Keratinocyte (primary cell): ENCODE measurements around the gene SUFU. TPM values are rescaled to one million over a fixed set of nuclear protein-coding genes. Genes with fewer than 3 reads are reported as not detected.

Source experiments
- DNase-seq: peaks from one replicate; pipeline ENCODE4 v3.0.0-alpha.2; 2011; ENCODE audit warnings: low read depth, missing footprints, low spot score
- FAIRE-seq: peaks from 2 replicates; lab custom pipeline; 2011; peaks lifted over from hg19 to GRCh38; lab: Jason Lieb, UNC
- H2AFZ ChIP-seq: 2 replicates; pipeline ENCODE4 v1.6.0; 2012; ENCODE audit warnings: low read length, control low read depth, inconsistent platforms; ENCODE audit not compliant: control insufficient read depth
- H3K27ac ChIP-seq: 2 replicates; pipeline ENCODE4 v1.5.1; 2011; ENCODE audit warnings: low read length; ENCODE audit not compliant: control insufficient read depth, insufficient read depth
- H3K27me3 ChIP-seq: 3 replicates; pipeline ENCODE4 v1.6.0; 2011; ENCODE audit warnings: low read length; ENCODE audit not compliant: control insufficient read depth, insufficient read depth; ENCODE audit errors: extremely low read depth
- H3K36me3 ChIP-seq, 2 experiments: 2 replicates in 1 of 2; 3 replicates in 1 of 2; pipeline ENCODE4 v1.5.1; 2011; ENCODE audit warnings: low read length in 2 of 2, mild to moderate bottlenecking in 1 of 2; ENCODE audit not compliant: control insufficient read depth in 2 of 2, insufficient read depth in 2 of 2; ENCODE audit errors: extremely low read depth in 1 of 2
- H3K4me1 ChIP-seq: 3 replicates; pipeline ENCODE4 v1.5.1; 2011; ENCODE audit warnings: low read length; ENCODE audit not compliant: control insufficient read depth, insufficient read depth; ENCODE audit errors: extremely low read depth
- H3K4me2 ChIP-seq: 3 replicates; pipeline ENCODE4 v1.6.0; 2011; ENCODE audit warnings: low read depth, low read length; ENCODE audit not compliant: control insufficient read depth, insufficient read depth; ENCODE audit errors: extremely low read depth
- H3K4me3 ChIP-seq, 3 experiments: fragments of 200-600 bp in 1 of 3; sonication (generic) in 1 of 3; 2 replicates in 2 of 3; 3 replicates in 1 of 3; pipeline ENCODE4 v1.5.1; 2011 to 2016; ENCODE audit warnings: low read length in 3 of 3, mild to moderate bottlenecking in 3 of 3, control low read depth in 2 of 3, inconsistent platforms in 1 of 3, low read depth in 1 of 3, mixed read lengths in 1 of 3, mixed run types in 1 of 3, moderate library complexity in 1 of 3; ENCODE audit not compliant: control insufficient read depth in 2 of 3, insufficient read depth in 2 of 3; ENCODE audit errors: extremely low read depth in 1 of 3
- H3K79me2 ChIP-seq: 2 replicates; pipeline ENCODE4 v1.6.0; 2012; ENCODE audit warnings: low read length; ENCODE audit not compliant: control insufficient read depth, insufficient read depth
- H3K9ac ChIP-seq: 3 replicates; pipeline ENCODE4 v1.6.0; 2011; ENCODE audit warnings: low read length; ENCODE audit not compliant: control insufficient read depth, insufficient read depth; ENCODE audit errors: extremely low read depth
- H3K9me1 ChIP-seq: 3 replicates; pipeline ENCODE4 v1.6.0; 2011; ENCODE audit warnings: low read length; ENCODE audit not compliant: control insufficient read depth, insufficient read depth; ENCODE audit errors: extremely low read depth
- H3K9me3 ChIP-seq: 2 replicates; pipeline ENCODE4 v1.5.1; 2012; ENCODE audit warnings: low read depth, low read length; ENCODE audit not compliant: control insufficient read depth
- H4K20me1 ChIP-seq: 3 replicates; pipeline ENCODE4 v1.6.0; 2011; ENCODE audit warnings: low read length; ENCODE audit not compliant: control insufficient read depth, insufficient read depth; ENCODE audit errors: extremely low read depth
- EZH2 ChIP-seq: IDR thresholded peaks from one replicate; pipeline ENCODE4 v1.6.1; 2012; ENCODE audit warnings: inconsistent platforms, mild to moderate bottlenecking, low read length, moderate library complexity
- dilution Hi-C: fragments of 300-500 bp; cut with MboI; formaldehyde crosslinking; loops from one replicate; pipeline ENCODE4 v1.7.0; 2020; ENCODE audit warnings: low sequenced_read_pairs; ENCODE audit not compliant: extremely low pct_ligation_motif_present
- polyA plus RNA-seq, 5 experiments: library from polyadenylated mRNA; depleted of rRNA in 3 of 5; stranded (reverse) in 3 of 5; stranded (forward) in 1 of 5; unstranded in 1 of 5; fragments of >200 nt; gene quantifications; 1 replicate in 1 of 5; 2 replicates in 3 of 5; 3 replicates in 1 of 5; pipeline versions ENCODE4 v1.2.1 to v1.2.3, GENCODE V29; 2011 to 2012; ENCODE audit warnings: missing spikeins in 2 of 5, low read depth in 1 of 5, low replicate concordance in 1 of 5
- TF ChIP-seq, protein P1 (sequence below), 3 experiments: IDR thresholded peaks in 1 of 3; conservative IDR thresholded peaks in 1 of 3; optimal IDR thresholded peaks in 1 of 3; 2 replicates in 2 of 3; 3 replicates in 1 of 3; pipeline versions ENCODE3 to v1.5.1; 2011; ENCODE audit warnings: low read length in 3 of 3, mild to moderate bottlenecking in 3 of 3, moderate library complexity in 2 of 3, control low read depth in 1 of 3, inconsistent platforms in 1 of 3; ENCODE audit not compliant: insufficient read depth in 2 of 3; ENCODE audit errors: extremely low read depth in 1 of 3

SUFU gene
- polyA plus RNA-seq, 1 donor (not counting 4 experiments of a cell fraction or from before 2014, with no cell fraction given) = 3.7 TPM

DNA sequence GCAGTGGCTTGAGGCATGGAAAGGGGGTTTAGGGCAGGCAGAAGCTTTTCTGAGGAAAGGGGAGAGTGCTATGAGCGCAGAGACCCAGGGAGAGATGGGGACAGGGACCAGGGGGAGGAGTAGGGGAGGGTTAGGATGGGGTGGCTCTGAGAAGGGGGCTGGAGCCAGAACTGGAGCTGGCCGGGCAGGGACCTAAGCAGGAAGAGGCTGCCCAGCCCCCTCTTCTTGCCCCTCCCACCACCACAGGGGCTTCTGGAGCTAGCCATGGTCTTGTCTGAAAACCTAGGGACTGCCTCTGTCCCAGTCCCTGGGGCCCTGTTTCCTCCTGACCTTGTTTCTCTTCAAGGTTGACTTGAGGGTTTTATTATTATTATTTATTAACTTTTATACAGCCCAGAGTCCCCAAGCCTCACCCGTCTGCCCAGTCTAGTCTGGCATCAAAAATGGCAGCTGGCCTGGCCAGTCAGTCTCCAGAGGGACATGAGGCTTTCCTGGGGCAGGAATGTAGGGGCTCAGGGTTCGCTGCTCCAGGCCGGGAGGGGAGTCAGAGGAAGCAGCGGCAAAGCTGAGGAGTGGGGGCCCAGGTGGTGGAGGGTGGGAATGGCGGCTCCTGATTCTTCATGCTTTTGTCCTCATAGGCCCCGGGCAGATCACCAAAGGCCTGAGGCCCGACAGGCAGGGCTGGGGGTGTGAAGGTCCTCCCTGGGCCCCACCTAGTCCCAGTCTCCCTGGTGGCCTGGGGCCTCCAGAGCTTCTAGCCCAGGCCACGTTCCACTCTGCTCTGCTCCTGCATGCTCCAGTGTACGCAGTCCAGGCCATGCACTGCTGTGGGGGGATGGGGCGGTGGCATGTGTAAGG lies 146.3 kb downstream of the SUFU start:
- FAIRE-seq (no peak), DNase-seq (no peak)
- Histone ChIP-seq H3K4me3 (no peak overlapping the region), H3K27me3 (no peaks in the 10 kb centered on the region), H3K9ac (no peak overlapping the region), H3K27ac (no peak overlapping the region), H3K36me3 (peaks cover 17 to 24% of the 10 kb centered on the region in 2 experiments), H3K4me2 (no peak overlapping the region), H3K9me1 (peaks cover 2% of the 10 kb centered on the region), H2AFZ (no peak overlapping the region), H3K4me1 (peaks cover 39% of the 10 kb centered on the region), H3K79me2 (peaks cover 77% of the 10 kb centered on the region), H4K20me1 (peaks cover 19% of the 10 kb centered on the region), H3K9me3 (no peaks in the 10 kb centered on the region)
- no peak for TF ChIP-seq EZH2
- TF ChIP-seq, protein P1, sequence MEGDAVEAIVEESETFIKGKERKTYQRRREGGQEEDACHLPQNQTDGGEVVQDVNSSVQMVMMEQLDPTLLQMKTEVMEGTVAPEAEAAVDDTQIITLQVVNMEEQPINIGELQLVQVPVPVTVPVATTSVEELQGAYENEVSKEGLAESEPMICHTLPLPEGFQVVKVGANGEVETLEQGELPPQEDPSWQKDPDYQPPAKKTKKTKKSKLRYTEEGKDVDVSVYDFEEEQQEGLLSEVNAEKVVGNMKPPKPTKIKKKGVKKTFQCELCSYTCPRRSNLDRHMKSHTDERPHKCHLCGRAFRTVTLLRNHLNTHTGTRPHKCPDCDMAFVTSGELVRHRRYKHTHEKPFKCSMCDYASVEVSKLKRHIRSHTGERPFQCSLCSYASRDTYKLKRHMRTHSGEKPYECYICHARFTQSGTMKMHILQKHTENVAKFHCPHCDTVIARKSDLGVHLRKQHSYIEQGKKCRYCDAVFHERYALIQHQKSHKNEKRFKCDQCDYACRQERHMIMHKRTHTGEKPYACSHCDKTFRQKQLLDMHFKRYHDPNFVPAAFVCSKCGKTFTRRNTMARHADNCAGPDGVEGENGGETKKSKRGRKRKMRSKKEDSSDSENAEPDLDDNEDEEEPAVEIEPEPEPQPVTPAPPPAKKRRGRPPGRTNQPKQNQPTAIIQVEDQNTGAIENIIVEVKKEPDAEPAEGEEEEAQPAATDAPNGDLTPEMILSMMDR (optimal IDR thresholded peaks at IDR 0.05 in 1 of 3, IDR thresholded peaks at IDR 0.05 in 1 of 3, conservative IDR thresholded peaks at IDR 0.05 in 1 of 3; ENCODE audit: extremely low read depth in 1 of 3, insufficient read depth in 2 of 3, low read length in 3 of 3) = no peak
- dilution Hi-C loops = no loop called here

DNA sequence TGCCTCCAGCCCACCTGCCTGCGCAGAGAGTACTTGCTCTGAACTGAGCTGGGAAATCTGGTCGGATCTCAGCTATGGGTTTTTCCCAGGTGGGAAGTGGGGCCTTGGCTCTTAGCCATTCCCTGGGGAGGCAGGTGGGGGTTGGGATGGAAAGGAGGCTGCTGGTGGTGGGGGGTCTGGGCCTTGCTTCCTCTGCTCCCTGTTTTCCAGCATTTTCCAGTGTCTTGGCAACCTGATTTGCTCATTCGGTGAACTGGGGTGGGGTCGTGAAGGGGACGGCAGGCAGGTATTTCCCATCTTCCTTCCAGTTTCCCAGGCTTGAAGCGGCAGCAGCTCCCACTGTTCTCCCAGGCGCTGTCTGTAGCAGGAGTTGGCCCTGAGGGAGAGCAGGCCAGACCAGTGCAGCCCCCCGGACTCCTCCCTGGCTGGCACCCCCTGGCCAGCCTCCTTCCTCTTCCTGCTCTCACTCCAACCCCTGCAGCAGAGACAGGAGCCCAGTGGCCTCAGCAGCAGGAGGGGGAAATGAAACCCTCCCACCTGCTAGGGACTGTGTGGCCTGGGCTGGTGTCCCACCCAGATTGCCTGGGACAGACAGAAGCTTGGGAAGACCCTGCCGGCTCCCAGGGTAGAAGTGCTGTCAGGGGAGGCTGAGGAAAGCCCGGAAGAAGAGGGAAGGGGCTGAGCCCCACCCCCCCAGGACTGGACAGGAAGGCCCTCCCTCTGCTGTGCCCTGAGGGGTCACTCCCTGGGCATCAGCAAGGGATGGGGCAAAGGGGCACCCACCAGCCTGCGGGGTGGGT lies 147.1 kb downstream of the SUFU start:
- H3K27ac ChIP-seq = no peak overlapping the region
- peaks cover 2% of the 10 kb centered on the region for H3K9me1 ChIP-seq
- no peak for DNase-seq
- no peaks in the 10 kb centered on the region for H3K9me3 ChIP-seq
- H3K79me2 ChIP-seq = peaks cover 73% of the 10 kb centered on the region
- H3K36me3 ChIP-seq = peaks cover 24 to 27% of the 10 kb centered on the region in 2 experiments
- H3K9ac ChIP-seq = no peak overlapping the region
- TF ChIP-seq EZH2 = no peak
- TF ChIP-seq, protein P1 (optimal IDR thresholded peaks at IDR 0.05 in 1 of 3, IDR thresholded peaks at IDR 0.05 in 1 of 3, conservative IDR thresholded peaks at IDR 0.05 in 1 of 3; ENCODE audit: extremely low read depth in 1 of 3, insufficient read depth in 2 of 3, low read length in 3 of 3) = no peak
- H4K20me1 ChIP-seq = peaks cover 19% of the 10 kb centered on the region
- dilution Hi-C loops = no loop called here
- no peak overlapping the region for H3K4me2 ChIP-seq
- no peaks in the 10 kb centered on the region for H3K27me3 ChIP-seq
- no peak for FAIRE-seq
- H3K4me1 ChIP-seq = peaks cover 37% of the 10 kb centered on the region
- H2AFZ ChIP-seq = no peak overlapping the region
- no peak overlapping the region for H3K4me3 ChIP-seq
